Sigmoid colon (tissue), 3 donors: ENCODE results near the gene SLC17A7.

Source experiments
- CTCF ChIP-seq, 4 experiments: fragments of 450-650 bp in 3 of 4; fragments of 200-600 bp in 1 of 4; IDR thresholded peaks; one replicate each; pipeline ENCODE4 v1.5.1; 2016 to 2019; ENCODE audit warnings: antibody characterized with exemption in 4 of 4, mild to moderate bottlenecking in 3 of 4, moderate library complexity in 2 of 4
- POLR2A ChIP-seq, 2 donors: fragments of 450-650 bp; IDR thresholded peaks; one replicate each; pipeline ENCODE4 v1.6.1; 2016; ENCODE audit warnings: antibody characterized with exemption in 2 of 2, mild to moderate bottlenecking in 2 of 2, moderate library complexity in 2 of 2

- no peak for TF ChIP-seq POLR2A (IDR thresholded peaks at IDR 0.05)
- TF ChIP-seq CTCF (IDR thresholded peaks at IDR 0.05), result no peak
These were observed 22.2 kb downstream of the SLC17A7 start for GRCh38 chr19:49419173-49419572.
